HG02763 (cell line): ENCODE measurements around the gene MITF.

Source experiments
- ATAC-seq: cut with Tn5 transposase; IDR thresholded peaks from one replicate; pipeline ENCODE4 v1.9.1; 2021; ENCODE audit warnings: mild to moderate bottlenecking, moderate library complexity; ENCODE audit not compliant: unreplicated experiment

Gene MITF

DNA sequence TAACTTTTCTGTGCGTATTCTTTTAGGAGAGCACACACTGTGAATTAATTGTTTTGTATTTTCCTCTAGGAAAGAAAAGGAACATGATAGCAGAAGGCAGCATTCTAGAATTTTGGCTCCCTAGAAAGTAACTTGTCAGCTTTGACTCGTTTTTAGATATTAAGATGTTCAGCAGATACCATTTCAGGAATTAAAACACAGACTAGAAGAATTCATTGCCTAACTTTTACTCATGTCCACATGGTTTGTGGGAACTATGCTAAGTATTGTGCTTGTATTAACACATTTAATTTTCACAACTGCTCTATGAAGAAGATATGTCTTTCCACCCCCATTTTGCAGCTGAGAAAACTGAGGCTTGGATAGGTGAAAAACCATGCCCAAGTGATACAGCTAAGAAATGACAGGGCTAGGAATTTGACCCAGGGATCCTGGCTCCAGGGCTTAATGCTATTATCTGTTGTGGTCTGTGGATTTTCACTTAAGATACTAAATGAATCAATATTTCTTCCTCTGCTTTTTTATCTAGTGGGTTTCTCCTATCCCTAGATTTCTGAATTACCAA is 128.8 kb downstream of the MITF start:
- no peak for ATAC-seq

GRCh38 chr3:69868841-69869420 is 129.7 kb downstream of the MITF start:
- no peak for ATAC-seq

- no peak for ATAC-seq
Observed at GRCh38 chr3:69869643-69870042, 130.4 kb downstream of the MITF start.

DNA sequence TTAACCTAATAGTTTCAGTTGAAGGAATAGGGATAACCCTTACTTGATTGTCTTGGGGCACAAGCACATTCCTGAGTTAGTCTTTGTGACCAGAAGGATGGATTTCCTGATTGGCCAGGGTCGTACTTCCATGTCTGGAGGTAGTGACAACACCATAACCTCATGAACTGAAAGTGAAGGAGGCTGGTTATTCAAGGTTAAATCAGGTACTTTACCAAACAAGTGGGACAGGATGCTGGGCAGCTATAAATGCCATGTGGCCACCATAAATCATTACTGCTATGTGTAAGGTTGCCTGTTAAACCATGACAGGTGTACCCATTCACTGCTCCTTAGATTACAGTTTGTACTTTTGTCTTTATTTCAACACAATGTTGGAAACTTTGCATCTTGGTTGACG is 132.0 kb downstream of the MITF start:
- ATAC-seq: no peak

- ATAC-seq: no peak
Observed at GRCh38 chr3:69871868-69872267, 132.6 kb downstream of the MITF start.

GRCh38 chr3:69872783-69873378 is 133.6 kb downstream of the MITF start:
- ATAC-seq: no peak

DNA sequence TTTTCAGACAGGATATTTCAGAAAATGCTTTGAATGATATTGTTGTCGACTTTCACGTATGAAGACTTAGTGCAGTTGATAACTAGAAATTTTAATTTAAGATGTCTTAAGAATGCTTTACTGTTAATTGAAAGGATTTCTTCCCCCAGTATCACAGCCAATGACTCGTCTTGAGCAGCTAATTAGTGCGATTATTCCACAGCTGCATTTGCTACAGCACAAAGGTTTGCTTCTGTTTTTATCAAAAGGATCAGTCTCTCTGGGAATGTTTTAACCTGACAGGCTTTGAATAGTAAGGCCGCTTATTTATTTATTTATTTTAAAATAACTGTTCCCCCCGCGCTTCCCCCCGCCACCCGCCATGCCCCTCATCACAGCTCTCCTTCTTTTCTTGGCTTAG is 136.8 kb downstream of the MITF start:
- ATAC-seq: no peak

GRCh38 chr3:69878254-69878653 is 139.0 kb downstream of the MITF start:
- ATAC-seq: no peak

- no peak for ATAC-seq
Observed at GRCh38 chr3:69879051-69879450, 139.8 kb downstream of the MITF start.

DNA sequence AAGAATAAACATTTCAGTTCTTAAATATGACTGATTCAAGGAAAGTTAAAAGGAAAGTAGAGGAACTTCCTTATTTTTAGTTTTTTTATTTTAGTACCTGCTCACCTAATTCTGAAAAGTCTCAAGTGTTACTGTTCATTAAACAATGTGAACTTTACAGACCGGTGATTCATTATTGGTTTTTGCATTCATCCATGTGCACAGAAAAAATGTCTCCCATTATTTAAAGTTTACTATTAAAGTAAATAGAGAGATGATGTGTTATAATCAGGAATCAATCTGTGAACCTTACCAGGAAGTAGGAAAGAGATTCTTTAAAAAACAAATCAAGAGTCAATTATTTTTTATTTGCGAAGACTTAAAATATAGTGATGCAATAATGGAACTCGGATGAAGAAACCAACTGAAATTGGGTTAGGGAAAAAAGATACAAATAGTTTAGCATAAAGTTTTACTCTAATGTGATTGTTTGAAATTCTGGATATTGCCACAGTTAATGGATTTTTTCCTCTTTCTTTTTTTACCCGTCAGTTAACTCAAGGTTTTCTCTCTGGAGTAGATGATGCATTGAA is 140.9 kb downstream of the MITF start:
- no peak for ATAC-seq

DNA sequence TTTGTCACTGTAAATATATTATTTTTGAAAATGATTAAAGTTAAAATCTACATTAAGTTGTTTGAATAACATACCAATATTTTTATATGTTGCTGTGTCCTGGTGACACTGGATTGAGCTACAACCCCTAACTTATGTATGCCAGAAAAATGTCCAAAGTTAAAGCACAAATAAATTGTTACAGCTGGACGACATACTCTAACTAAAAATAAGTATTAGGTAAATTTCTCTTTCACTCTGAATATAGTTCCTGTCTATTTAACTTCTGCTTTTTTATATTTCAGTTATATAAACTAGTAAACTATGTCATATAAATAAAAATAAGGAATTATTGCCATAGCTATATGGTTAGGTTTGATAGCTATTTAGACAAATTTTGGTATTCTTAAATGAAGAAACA is 141.8 kb downstream of the MITF start:
- no peak for ATAC-seq

- ATAC-seq: no peak
Observed at GRCh38 chr3:69881756-69882428, 142.6 kb downstream of the MITF start.

GRCh38 chr3:69882560-69882959 is 143.3 kb downstream of the MITF start:
- ATAC-seq: no peak

DNA sequence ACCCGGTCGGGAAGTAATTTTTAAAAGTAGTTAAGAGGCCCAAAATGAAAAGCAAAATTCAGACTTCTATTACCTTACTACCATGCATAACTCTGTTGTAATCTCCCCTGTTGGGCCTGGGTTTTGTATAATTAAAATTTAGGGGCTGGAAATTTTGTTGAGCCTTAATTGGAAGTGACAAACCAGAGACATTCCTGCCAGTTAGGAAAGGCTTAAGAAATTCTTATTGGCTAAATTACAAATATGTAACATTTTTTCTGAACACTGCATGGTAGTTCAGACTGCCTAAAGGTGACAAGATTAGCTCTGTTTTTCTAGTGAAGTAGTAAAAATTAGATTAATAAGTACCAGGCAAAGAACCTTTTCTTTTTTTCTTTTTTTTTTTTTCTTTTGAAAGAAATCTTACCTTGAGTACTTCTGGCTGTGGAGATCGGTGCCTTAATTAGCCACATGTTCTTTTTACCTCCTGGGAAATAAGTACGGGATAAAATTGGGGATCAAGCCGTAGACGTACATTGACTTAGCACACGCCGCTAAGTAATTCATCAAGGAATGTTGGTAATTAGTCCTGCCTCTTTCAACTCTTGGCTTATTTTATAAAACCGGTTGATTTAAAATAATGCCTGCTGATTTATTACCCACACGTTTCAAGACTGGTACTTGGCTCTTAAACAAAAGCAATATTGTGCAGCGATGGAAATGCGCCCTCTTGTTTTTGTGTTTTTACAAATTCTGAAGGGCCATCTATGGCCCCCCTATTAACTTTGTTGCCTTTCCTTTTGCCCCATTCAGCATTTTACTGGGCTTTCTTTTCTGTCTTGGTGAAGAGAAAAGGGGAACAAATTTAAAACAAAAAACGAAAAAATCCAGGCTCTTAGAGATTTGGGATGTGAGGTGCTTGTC is 149.0 kb downstream of the MITF start:
- ATAC-seq: no peak

GRCh38 chr3:69888943-69889315 is 149.7 kb downstream of the MITF start:
- ATAC-seq: no peak

DNA sequence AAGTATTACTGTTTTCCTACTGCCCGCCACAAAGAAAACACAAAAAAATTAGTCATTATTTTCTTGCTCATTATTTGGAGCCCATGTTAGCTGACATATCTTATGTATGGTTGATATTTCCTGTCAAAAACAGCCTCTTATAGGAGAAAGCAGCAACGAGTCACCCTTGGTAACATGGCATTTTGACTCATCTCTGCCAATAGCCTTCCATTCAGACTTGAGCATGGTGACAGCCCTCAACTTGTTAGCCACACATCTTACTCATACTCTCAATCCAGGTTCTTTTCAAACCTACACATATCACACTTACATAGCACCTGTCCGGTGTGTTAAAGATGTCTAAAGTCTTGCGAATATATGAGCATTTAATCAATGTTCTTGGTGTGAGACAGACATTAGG is 150.8 kb downstream of the MITF start:
- ATAC-seq: no peak

GRCh38 chr3:69890691-69891090 is 151.4 kb downstream of the MITF start:
- no peak for ATAC-seq

- no peak for ATAC-seq
Observed at GRCh38 chr3:69892706-69893105, 153.4 kb downstream of the MITF start.

DNA sequence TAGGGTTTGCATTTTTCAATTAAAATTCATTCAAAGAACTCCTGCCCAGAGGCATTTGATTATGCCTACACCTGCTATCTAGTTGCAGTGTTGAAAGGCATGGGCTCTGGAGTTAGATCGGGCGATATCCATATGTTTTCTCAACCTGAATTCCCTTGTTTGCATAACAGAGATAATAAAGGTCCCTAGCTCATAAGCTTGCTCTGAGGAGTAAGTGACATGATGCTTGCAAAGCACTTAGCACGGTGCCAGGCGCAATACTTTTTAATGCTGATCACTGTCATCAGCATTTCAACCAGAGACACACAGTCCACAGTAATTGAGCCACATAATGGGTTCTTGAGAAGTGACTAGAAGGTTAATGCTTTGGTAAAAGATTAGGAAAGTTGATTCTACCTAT is 154.0 kb downstream of the MITF start:
- ATAC-seq: no peak

DNA sequence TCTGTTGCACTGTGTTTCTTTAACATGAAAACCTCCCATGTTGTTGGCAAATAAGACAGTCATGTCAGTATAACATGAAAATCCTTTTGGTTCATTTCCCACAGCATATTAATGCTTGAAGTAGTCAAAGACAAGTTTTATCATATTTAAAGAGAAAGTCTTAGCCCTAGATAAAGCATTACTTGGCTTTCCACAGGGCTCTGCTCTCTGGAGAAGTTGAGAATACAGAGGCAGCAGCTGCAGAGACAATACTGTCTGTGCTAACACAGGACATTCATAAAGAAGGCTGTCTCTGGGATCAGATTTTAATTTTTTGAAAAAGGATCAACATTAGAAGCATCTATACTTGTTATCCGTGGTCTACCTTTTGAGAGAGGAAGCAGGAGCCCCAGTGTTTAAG is 156.8 kb downstream of the MITF start:
- no peak for ATAC-seq

DNA sequence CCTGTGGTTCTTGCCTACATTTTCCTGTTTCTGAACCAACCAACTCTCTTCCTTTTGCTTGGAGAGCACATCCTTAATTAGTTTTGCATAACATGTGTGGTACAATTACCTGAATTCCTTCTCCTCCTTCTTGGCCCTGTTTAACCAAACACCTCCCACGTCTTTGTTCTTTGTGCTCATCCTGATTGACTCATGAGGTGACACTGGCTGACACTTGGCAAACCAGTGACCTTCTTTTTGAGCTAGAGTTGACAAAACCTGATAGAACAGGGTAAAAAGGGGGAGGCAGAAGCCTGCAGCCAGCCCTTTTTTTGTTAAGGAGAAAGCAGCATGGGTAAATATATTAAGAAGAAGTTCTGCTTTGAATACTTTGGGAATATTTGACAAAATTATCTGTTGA is 161.1 kb downstream of the MITF start:
- no peak for ATAC-seq
